Skeletal muscle satellite cell (primary cell): ENCODE measurements around the gene ALDH1A1.

Experiments used
- H3K27me3 ChIP-seq: 2 replicates; pipeline ENCODE4 v1.7.0; 2013; ENCODE audit warnings: low read length; ENCODE audit not compliant: control insufficient read depth, insufficient read depth
- H3K36me3 ChIP-seq: 2 replicates; pipeline ENCODE4 v1.7.0; 2013; ENCODE audit warnings: mild to moderate bottlenecking, control low read depth, low read length; ENCODE audit not compliant: insufficient read depth
- H3K4me1 ChIP-seq: 2 replicates; pipeline ENCODE4 v1.7.0; 2013; ENCODE audit warnings: low read length; ENCODE audit not compliant: control insufficient read depth, insufficient read depth
- H3K4me2 ChIP-seq: 2 replicates; pipeline ENCODE4 v1.7.0; 2013; ENCODE audit warnings: mild to moderate bottlenecking, low read length
- H3K4me3 ChIP-seq: 2 replicates; pipeline ENCODE4 v1.7.0; 2013; ENCODE audit warnings: low read length
- H3K9ac ChIP-seq: 2 replicates; pipeline ENCODE4 v1.7.0; 2013; ENCODE audit warnings: mild to moderate bottlenecking, low read depth, low read length, moderate library complexity
- H3K9me3 ChIP-seq: replicated peaks from 2 replicates; pipeline ENCODE4 v1.7.0; 2013; ENCODE audit warnings: mild to moderate bottlenecking, control low read depth, low read length

The ALDH1A1 gene

DNA sequence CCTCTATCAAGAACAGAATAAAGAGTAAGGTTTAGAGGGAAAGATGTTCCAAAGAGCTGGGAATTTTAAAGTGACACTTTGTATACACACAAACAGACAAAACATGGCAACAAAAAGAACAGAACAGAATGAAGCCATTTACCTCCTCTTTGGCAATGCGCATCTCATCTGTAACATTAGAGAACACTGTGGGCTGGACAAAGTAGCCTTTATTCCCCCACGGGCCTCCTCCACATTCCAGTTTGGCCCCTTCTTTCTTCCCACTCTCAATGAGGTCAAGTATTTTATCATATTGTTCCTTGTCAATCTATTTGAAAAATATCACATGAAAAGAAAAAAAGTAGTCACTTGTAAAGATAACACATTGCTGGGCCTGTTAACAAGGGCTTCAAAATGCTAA is 41.0 kb downstream of the ALDH1A1 start:
- Histone ChIP-seq H3K9me3 (no peaks in the 10 kb centered on the region), H3K4me1 (no peaks in the 10 kb centered on the region), H3K4me3 (no peak overlapping the region), H3K36me3 (no peaks in the 10 kb centered on the region), H3K4me2 (no peak overlapping the region), H3K9ac (no peak overlapping the region), H3K27me3 (no peaks in the 10 kb centered on the region)

DNA sequence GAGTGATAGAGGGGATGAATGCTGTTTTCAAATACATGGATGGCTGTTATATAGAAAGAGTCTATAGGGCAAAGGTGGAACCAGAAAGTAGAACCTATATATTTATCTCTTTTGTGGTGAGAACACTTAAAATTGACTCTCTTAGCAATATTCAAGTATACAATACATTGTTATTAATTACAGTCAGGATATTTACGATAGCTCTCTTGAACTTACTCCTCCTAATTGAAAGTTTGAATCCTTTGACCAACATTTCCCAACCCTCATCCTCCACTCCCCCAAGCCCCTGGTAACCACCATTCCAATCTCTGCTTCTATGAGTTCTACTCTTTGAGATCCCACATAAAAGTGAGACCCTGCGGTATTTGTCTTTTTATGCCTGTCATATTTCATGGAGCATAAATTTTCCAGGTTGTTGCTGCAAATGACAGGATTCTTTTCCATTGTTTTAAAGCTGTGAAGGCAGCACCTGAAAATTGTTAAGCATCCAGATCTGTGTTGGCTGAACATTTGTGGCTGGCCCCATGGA is 41.5 kb downstream of the ALDH1A1 start:
- Histone ChIP-seq H3K9ac (no peak overlapping the region), H3K4me2 (no peak overlapping the region), H3K4me1 (no peaks in the 10 kb centered on the region), H3K27me3 (no peaks in the 10 kb centered on the region), H3K4me3 (no peak overlapping the region), H3K9me3 (no peaks in the 10 kb centered on the region), H3K36me3 (no peaks in the 10 kb centered on the region)

GRCh38 chr9:72909428-72909827 is 43.4 kb downstream of the ALDH1A1 start:
- Histone ChIP-seq H3K9me3 (no peaks in the 10 kb centered on the region), H3K4me2 (no peak overlapping the region), H3K27me3 (no peaks in the 10 kb centered on the region), H3K4me3 (no peak overlapping the region), H3K36me3 (no peaks in the 10 kb centered on the region), H3K9ac (no peak overlapping the region), H3K4me1 (no peaks in the 10 kb centered on the region)

DNA sequence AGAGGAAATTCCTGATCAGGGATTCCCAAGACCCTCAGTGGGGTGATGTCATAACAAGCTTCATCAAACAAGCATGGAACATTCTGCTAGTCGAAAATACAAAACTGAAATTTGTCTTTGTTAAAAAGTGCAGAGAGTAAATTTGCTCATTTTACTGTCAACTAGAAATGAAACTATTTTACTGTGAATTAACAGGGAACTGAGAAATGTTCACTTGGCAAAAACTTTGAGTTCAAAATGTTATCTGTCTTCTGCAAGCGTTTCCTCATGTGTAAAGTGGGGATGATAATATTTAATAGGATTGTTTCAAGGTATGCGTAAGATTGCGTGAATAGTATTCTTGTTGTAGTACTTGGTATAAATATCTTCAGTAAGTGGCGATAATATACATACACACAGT is 45.4 kb downstream of the ALDH1A1 start:
- no peaks in the 10 kb centered on the region for H3K36me3 ChIP-seq
- H3K27me3 ChIP-seq, result no peaks in the 10 kb centered on the region
- H3K4me3 ChIP-seq, result no peak overlapping the region
- H3K4me2 ChIP-seq, result no peak overlapping the region
- H3K4me1 ChIP-seq, result no peaks in the 10 kb centered on the region
- no peak overlapping the region for H3K9ac ChIP-seq
- no peaks in the 10 kb centered on the region for H3K9me3 ChIP-seq

- no peaks in the 10 kb centered on the region for H3K9me3 ChIP-seq
- H3K4me2 ChIP-seq, result no peak overlapping the region
- no peaks in the 10 kb centered on the region for H3K36me3 ChIP-seq
- H3K4me3 ChIP-seq, result no peak overlapping the region
- no peak overlapping the region for H3K9ac ChIP-seq
- H3K27me3 ChIP-seq, result no peaks in the 10 kb centered on the region
- H3K4me1 ChIP-seq, result no peaks in the 10 kb centered on the region
These were observed 46.0 kb downstream of the ALDH1A1 start for GRCh38 chr9:72906810-72907209.

DNA sequence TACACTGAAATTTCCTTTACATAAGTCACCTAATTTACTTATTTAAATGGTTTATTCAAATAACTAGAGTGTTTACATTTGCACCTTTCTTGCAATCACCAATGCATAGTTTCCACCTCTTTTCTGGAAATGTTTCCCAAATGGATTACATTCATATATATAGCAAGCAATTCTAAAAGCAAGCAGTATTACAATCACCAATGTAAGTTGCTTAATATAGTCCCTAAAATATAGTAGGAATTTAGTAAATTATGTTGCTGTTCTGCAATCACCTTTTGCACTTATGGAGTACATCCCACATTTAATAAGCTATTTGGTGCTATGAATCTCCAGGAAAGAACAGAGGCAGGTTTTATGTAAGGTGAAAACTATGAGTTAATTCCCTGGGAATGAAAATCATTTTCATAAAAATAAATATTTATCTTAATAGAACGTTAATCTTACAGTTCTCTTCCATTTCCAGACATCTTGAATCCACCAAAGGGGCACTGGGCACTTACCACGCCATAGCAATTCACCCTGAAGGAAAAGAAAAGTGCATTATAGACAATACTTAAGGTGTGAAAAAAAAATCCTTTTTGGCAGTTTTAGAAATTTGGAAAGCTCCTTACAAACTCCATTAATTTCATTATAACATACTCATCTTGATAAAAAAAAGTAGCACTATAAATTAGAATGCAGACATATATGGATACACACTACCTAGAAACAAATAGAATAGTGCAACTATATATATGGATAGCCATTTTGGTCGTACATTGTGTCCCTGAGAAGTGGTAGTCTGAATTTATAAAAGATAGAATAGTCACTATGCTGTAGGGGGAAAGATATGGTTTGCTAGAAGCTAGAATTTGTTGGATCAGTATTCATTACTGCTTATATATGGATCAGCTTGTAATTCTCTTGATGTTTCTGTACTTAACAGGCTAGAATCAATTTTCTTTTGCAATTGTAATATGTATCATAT is 47.1 kb downstream of the ALDH1A1 start:
- H3K36me3 ChIP-seq, result no peaks in the 10 kb centered on the region
- no peaks in the 10 kb centered on the region for H3K4me1 ChIP-seq
- no peaks in the 10 kb centered on the region for H3K9me3 ChIP-seq
- no peaks in the 10 kb centered on the region for H3K27me3 ChIP-seq
- H3K4me2 ChIP-seq, result no peak overlapping the region
- no peak overlapping the region for H3K9ac ChIP-seq
- no peak overlapping the region for H3K4me3 ChIP-seq

DNA sequence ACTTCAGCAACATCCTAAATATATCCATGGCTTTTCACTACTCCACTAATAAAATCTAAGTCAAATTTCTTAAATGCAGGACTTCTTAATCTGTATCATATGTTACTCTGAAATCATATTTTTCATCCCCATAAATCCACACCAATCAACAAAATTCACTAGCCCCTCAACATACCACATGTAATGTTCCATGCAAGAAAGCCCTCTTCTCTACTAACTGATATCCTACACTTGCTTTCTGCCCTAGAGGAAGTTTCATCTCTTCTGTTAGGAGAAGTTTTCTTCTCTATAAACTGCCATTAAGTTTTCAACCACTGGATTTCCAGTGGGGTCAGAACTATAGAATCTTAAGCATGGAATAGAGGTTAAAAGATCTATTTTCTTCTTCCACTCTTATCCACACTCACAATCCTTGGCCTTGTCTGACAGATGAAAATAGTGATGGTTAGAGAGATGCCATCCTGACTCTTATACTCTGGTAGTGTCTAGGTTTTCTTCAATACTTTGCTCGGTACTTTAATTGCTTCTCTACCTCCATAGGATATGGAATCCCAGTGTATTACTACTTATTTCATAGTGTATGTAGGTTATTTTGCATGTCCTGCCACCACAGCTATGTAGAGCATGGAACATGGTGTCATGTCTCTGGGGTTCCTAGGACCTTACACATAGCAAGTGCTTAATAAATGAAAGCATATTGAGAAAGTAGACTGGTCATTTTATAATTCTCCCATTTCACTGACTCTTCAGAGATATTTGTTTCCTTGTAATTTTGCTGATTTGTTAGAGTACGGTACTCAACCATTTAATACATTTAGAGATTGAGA is 48.4 kb downstream of the ALDH1A1 start:
- H3K36me3 ChIP-seq, result no peaks in the 10 kb centered on the region
- no peaks in the 10 kb centered on the region for H3K9me3 ChIP-seq
- no peaks in the 10 kb centered on the region for H3K27me3 ChIP-seq
- H3K4me3 ChIP-seq, result no peak overlapping the region
- no peaks in the 10 kb centered on the region for H3K4me1 ChIP-seq
- H3K4me2 ChIP-seq, result no peak overlapping the region
- no peak overlapping the region for H3K9ac ChIP-seq

DNA sequence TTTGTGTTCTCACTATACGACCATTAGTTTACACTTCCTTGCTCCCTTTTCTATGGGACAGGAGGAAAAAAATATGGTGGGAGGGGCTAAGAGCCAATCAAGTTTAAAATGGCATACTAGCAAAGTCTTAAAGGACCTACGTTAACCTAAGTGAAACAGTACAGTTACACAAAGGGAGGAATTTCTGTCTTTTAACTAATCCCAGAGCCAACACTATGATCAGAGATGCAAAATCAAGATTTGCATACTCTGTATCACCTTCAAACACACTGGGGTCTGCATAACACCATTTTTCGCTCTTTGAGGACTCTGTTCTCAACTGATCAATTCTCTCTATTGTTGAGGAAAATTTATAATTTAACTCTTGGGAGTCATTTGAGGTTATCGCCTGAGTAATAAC is 49.8 kb downstream of the ALDH1A1 start:
- Histone ChIP-seq H3K4me1 (peaks cover 3% of the 10 kb centered on the region), H3K4me2 (no peak overlapping the region), H3K9me3 (no peaks in the 10 kb centered on the region), H3K9ac (no peak overlapping the region), H3K4me3 (no peak overlapping the region), H3K27me3 (no peaks in the 10 kb centered on the region), H3K36me3 (no peaks in the 10 kb centered on the region)

GRCh38 chr9:72902268-72902667 is 50.6 kb downstream of the ALDH1A1 start:
- no peak overlapping the region for H3K4me2 ChIP-seq
- H3K4me1 ChIP-seq, result peaks cover 5% of the 10 kb centered on the region
- no peak overlapping the region for H3K9ac ChIP-seq
- H3K9me3 ChIP-seq, result no peaks in the 10 kb centered on the region
- H3K36me3 ChIP-seq, result no peaks in the 10 kb centered on the region
- no peaks in the 10 kb centered on the region for H3K27me3 ChIP-seq
- no peak overlapping the region for H3K4me3 ChIP-seq

- peaks cover 13% of the 10 kb centered on the region for H3K4me1 ChIP-seq
- no peak overlapping the region for H3K4me2 ChIP-seq
- H3K9ac ChIP-seq, result no peak overlapping the region
- no peaks in the 10 kb centered on the region for H3K36me3 ChIP-seq
- no peaks in the 10 kb centered on the region for H3K9me3 ChIP-seq
- H3K27me3 ChIP-seq, result no peaks in the 10 kb centered on the region
- no peak overlapping the region for H3K4me3 ChIP-seq
These were observed 52.9 kb downstream of the ALDH1A1 start for GRCh38 chr9:72899734-72900477.
